DMS53 treated with DMSO at 0.1 percent for 48 hours (cell line): Measurements from ENCODE around the gene NCOA1.
"Not testable (repeated sequence)": the region's sequence is repeated elsewhere in the genome, so short reads cannot be mapped to it uniquely, and the experiment has no call there.

ENCODE experiments used
- DNase-seq: peaks from one replicate; lab custom pipeline; 2025; ENCODE audit not compliant: unreplicated experiment; lab: John Stamatoyannopoulos, UW

The NCOA1 gene

GRCh38 chr2:24771764-24772586 lies 280.9 kb downstream of the NCOA1 start:
- peak; percentile 7 for DNase-seq

GRCh38 chr2:24774373-24774772 lies 283.3 kb downstream of the NCOA1 start:
- no peak for DNase-seq

GRCh38 chr2:24779116-24779515 lies 288.1 kb downstream of the NCOA1 start:
- DNase-seq = no peak

GRCh38 chr2:24783641-24784040 lies 292.6 kb downstream of the NCOA1 start:
- DNase-seq = no peak

GRCh38 chr2:24785671-24786321 lies 294.7 kb downstream of the NCOA1 start:
- no peak for DNase-seq

- DNase-seq = no peak
These were observed 296.5 kb downstream of the NCOA1 start for GRCh38 chr2:24787532-24787931.

GRCh38 chr2:24788816-24789215 lies 297.8 kb downstream of the NCOA1 start:
- no peak for DNase-seq

- no peak for DNase-seq
These were observed 300.4 kb downstream of the NCOA1 start for GRCh38 chr2:24791452-24791851.

- no peak for DNase-seq
These were observed 301.5 kb downstream of the NCOA1 start for GRCh38 chr2:24792542-24792873.

GRCh38 chr2:24792874-24793760 lies 302.1 kb downstream of the NCOA1 start, which contains the start of the genes CENPO and PTRHD1:
CENPO (plus strand) TSS chr2:24793425; CDS start chr2:24793920, 495 bp downstream.
PTRHD1 (minus strand) TSS chr2:24793391; CDS start chr2:24793377, 14 bp downstream.
- peak; percentile 88 for DNase-seq

GRCh38 chr2:24793761-24794435 lies 302.8 kb downstream of the NCOA1 start:
- DNase-seq = no peak

GRCh38 chr2:24797644-24798043 lies 306.6 kb downstream of the NCOA1 start:
- DNase-seq = no peak

- DNase-seq = not testable (repeated sequence)
These were observed 309.4 kb downstream of the NCOA1 start for GRCh38 chr2:24800487-24800886.

- not testable (repeated sequence) for DNase-seq
These were observed 315.0 kb downstream of the NCOA1 start for GRCh38 chr2:24805811-24806660.

- DNase-seq = no peak
These were observed 315.6 kb downstream of the NCOA1 start for GRCh38 chr2:24806661-24807036.

GRCh38 chr2:24809316-24810007 lies 318.4 kb downstream of the NCOA1 start:
- DNase-seq = no peak

- no peak for DNase-seq
These were observed 322.7 kb downstream of the NCOA1 start for GRCh38 chr2:24813691-24814137.

- DNase-seq = no peak
These were observed 323.5 kb downstream of the NCOA1 start for GRCh38 chr2:24814516-24814915.

GRCh38 chr2:24815171-24815570 lies 324.1 kb downstream of the NCOA1 start:
- DNase-seq = no peak
